NCI-H526 treated with DMSO at 0.1 percent for 48 hours (cell line): ENCODE results near the gene ISM1.
"Not testable (repeated sequence)": the region's sequence is repeated elsewhere in the genome, so short reads cannot be mapped to it uniquely, and the experiment has no call there.

ENCODE experiments used
- DNase-seq: peaks from one replicate; lab custom pipeline; 2025; lab: John Stamatoyannopoulos, UW

The ISM1 gene

DNA sequence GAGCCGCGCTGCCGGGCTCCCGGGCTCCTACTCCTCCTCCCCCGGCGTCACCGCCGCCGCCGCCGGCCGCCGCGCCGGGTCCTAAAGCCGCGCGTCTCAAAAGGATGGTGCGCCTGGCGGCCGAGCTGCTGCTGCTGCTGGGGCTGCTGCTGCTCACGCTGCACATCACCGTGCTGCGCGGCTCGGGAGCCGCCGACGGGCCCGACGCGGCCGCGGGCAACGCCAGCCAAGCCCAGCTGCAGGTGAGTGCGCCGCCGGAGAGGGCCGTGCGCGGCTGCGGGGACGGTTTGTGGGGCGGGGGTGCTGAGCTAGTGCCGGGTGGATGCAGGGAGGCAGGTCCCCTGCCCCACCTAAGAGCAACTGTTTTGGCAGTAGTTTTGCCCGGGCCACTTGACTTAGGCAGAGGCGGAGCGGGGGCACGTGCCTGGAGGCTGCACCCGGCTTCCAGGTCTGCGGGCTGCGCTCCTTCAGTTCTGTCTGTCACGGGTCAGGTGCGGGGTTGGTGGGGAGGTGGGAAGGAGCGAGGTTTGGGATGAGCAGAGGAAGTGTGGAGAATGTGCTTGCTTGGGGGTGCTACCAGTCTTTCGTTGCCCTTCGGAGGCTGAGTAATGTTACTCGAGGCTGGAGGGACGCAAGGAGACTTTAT lies 722 bp downstream of the ISM1 start:
- DNase-seq, result peak; percentile 71

DNA sequence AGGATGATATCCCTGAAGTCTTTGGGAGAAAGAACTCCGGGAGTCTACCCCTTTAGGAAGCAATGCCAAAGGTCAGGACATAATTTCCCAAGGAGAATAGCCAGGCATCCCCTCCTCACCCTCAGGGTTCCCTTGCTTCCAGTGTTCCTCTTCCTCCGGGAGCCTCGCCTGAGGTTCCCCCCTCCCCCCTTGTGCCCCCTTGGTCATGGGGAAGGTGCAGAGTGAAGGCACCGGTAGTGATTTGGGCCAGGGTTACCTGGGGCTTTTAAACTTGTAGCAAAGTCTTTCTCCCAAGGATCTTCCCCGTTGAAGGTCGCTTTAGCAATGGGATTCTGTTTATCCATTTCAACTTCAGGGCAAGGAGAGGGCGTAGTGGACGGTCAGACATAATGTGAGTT lies 1.2 kb downstream of the ISM1 start:
- no peak for DNase-seq

DNA sequence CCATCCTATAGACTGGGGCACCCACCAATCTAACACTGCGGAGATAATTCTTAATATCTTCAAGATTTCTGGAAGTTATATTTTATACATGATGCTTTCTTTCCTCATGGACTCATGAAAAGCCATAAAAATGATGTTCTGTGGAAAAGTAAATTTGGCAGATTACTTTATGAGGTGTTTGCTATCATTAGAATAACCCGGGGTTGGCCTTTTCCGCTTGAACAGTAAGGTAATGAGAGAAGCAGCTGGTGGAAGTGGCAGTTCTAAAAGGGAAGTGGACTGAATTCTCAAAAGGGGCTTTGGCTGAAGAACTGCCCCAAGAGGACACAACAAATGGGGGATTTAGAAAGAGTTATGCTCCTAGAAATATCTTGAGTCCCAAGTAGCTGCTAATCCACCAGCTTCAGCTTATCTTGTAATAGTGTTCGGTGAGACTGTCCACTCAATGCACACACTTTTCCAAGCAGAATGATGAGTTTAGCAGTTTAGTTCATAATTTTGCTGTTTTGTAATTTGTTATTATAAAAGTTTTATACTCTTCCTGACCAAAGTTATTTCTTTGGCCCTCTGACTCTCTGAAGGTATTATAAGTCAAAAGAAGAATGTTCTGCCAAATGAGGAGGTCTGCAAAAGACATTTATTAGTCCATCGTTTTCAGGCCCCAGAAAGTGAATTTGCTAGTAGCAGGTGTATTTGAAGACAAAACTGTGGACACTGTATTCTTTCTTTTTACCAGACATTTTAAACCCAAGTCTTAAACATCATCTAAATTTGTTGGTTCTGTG lies 2.9 kb downstream of the ISM1 start:
- DNase-seq, result peak; percentile 8

DNA sequence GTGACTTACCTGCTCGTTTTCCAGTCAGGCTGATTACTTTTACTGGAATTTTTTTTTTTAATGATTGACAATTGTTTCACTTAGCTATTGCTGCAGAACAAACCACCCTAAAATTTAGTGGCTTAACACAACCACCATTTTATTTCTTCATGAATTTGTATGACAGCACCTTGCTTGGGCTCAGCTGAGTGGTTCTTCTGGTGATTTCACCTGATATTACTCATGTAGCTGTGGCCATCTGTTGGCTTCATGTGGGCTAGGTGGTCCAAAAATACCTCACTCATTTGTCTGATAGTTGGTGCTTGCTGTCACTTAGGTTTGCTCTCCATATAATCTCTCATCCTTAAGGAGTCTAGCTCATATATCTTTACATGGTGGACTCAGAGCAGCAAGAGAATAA lies 5.3 kb downstream of the ISM1 start:
- DNase-seq, result no peak

DNA sequence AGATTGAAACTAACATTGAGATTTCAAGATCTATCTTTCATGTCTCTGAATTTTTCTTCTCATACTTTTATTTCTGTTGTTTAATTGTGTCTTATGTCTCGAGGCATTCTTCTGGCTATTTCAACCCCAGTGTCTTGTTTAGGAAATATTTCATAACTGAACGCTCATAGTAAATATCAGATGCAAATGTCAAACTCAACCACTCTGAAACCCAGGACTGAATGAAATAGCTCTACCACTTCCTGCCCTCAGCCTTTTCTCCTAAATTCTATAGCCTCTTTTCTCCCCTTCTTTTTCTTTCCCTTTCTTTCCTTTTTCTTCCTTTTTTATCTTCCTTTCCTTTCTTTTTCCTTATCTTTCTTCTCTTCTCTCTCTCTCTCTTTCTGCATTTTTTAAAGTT lies 7.7 kb downstream of the ISM1 start:
- DNase-seq, result no peak

DNA sequence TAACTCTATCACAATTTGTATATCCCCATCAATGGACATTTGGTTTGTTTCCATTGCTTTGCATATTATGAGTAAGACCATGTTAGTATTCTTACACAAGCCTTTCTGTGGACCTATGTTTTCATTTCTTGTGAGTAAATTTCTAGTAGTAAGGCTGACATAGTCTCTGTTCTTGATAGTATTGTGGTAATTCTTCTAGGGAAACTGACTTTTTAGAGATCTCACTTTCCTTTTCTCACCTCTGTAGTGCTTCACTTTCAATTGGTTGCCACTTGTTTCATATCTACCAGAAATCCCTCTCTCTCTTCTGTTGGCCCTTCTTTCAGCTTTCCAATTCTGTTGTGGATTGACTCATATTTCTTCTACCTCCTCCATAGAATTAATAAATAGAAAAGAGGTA lies 8.5 kb downstream of the ISM1 start:
- DNase-seq, result no peak

DNA sequence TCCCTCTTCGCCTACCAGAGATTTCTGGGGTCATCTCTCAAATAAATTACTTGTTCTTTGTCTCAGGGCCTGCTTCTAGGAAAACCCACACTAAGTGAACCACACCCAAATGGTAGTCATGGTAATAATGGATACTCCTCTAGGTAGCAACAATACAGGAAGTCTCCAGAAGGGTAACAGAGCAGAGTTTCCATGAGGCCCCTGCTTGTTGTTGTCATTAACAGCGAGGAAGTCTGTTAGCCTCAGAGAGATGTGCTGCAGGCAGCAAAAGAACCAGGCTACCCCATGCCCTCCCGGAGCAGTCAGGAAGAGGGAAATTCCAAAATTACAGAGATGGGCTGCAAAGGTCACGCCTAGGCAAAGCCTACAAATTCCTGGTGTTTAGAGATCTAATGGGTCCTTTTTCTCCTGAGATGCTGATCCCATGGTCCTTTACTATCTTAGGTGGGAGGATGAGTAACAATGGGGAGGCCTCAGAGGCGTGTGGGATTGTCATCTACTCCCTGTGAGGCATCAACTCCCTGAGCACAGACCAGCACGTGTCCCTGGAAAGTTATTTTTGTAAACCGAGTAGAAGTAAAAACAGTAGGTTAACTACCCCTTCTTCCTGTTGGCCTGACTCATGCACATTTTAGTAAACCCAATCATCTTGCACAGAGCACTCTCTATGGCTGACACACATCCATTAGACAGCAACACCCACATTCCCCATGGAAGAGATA lies 10.1 kb downstream of the ISM1 start:
- DNase-seq, result no peak

DNA sequence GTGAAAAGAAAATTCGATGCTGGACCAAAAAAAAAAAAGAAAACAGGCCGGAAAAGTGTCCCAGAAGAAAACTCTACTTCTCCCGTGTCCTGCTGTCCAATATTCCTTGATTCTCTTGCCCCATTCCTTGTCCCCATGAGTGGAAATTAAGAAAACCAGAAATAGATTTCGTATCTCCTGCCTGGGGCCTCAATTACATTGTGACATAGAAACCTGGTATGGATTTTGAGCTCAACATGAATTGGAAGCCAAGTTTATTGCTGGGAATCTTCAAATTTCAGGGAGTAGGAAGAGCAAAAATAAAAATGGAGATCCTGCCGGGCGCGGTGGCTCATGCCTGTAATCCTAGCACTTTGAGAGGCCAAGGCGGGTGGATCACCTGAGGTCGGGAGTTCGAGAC lies 11.9 kb downstream of the ISM1 start:
- DNase-seq, result no peak

DNA sequence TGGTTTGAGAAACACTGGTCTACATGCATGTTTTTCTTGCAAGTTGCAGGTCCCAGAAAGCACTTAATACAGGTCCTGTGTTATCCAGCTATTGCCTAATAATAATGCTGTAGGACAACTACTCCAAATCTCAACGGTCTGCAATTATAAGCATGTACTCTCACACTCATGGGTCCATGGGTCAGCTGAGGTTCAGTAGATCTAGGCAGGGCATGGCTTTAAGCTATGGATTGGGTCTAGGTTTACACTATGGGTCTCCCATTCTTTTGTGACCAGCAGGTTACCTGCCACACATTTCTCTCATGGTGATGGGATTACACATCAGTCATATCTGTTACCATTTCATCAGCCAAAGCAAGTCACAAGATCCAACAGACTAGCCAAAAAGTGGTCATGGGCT lies 13.9 kb downstream of the ISM1 start:
- no peak for DNase-seq

DNA sequence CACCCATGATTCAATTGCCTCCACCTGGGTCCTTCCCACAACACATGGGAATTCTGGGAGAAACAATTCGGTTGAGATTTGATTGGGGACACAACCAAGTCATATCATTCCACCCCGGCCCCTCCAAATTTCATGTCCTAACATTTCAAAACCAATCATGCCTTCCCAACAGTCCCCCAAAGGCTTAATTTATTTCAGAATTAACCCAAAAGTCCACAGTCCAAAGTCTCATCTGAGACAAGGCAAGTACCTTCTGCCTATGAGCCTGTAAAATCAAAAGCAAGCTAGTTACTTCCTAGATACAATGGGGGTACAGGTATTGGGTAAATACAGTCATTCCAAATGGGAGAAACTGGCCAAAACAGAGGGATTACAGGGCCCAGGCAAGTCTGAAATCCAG lies 15.3 kb downstream of the ISM1 start:
- DNase-seq, result not testable (repeated sequence)

DNA sequence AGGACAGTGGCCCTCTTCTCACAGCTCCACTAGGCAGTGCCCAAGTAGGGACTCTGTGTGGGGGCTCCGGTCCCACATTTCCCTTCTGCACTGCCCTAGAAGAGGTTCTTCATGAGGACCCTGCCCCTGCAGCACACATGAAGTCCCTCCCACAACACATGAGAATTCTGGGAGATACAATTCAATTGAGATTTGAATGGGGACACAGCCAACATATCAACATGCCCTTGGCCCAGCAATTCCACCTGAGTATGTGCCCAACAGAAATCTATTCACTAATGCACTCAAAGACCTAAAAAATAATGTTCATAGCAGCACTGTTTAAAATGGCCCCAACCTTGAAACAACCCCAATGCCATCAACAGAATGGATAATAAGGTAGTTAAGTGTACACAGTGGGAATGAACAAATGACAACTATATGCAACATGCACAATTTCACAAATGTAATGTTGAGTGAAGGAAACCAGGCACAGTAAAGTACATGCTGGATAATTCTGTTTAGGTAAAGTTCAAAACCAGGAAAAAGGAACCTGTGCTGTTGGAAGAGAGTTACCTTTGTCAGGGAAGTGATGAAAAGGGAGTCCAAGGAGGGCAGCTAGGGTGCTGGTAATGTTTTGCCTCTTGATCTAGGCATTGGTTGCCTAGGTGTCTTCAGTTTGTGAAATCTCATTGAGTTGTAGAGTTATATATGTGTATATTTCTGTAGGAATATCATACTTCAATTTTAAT lies 16.1 kb downstream of the ISM1 start:
- no peak for DNase-seq

DNA sequence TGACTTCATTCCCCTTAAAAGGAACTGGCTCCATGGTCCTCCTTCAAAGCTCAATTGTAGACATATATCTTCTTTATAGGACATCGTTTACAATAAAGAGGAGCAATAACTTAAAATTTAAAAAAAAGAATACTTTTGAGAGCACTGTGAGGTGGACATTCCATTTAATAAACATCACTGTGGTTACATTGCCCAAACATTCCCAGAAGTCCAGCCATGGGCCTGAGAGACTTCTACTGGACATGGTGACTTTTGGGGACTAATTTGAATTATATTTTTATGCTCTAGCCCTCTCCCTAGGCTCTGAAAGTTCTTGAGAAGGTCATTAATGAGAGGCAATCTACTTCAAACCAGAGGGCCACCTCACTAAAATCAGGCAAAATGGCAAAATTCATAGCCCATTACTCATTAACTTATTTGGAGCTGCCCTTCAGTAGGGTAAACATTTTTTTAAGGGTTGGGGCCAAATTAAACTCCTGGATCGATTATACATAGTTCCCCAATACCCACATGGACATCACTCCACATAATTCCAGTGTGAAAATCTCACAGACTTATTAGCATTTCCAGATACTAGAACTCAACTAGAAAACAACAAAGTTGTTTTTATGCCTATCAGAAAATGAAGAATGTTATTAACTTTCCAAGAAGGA lies 17.1 kb downstream of the ISM1 start:
- DNase-seq, result no peak

DNA sequence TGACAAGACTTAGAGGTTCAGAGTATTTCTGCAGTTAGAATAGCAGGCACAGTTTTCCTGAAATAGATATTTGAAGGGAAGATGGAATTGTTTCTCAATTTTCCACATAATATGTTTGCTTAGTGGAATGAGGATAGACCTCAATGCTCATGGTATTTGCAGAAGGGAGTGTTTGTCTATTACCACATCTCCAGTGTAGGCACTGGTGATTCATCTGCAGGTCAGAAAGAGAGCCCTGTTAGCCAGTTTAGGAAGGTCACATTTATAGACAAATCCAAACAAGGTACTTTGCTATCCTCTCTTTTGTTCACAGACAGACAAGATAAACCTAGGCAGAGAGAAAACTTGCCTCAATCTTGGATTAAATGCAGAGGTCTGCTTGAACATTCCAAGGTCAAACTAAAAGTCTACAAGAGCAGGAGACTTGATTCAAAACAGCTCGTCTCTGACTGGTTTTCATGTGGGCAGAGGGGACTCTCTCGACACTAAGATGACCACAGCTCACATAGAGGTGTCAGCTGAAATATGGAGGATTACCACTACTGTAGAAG lies 22.8 kb downstream of the ISM1 start:
- DNase-seq, result no peak

DNA sequence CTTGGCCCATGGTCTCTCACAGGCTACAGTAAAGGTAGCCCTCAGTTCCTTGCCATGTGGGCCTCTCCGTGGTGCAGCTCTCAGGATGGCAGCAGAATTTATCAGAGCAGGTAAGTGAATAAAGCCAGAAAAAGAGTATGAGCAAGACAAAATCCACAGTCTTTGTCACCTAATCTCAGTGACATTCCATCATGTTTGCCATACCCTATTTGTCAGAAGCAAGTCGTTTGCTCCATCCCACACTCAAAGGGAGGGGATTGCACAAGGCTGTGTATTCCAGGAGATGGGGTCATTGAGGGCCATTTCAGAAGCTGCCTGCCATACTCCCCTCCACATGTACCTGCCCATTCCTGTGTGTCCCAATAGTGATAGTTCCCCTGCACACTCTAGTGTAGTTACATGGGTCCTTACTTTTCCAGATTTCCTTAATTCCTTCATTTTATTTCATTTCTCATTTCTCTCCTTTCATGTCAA lies 24.2 kb downstream of the ISM1 start:
- no peak for DNase-seq

DNA sequence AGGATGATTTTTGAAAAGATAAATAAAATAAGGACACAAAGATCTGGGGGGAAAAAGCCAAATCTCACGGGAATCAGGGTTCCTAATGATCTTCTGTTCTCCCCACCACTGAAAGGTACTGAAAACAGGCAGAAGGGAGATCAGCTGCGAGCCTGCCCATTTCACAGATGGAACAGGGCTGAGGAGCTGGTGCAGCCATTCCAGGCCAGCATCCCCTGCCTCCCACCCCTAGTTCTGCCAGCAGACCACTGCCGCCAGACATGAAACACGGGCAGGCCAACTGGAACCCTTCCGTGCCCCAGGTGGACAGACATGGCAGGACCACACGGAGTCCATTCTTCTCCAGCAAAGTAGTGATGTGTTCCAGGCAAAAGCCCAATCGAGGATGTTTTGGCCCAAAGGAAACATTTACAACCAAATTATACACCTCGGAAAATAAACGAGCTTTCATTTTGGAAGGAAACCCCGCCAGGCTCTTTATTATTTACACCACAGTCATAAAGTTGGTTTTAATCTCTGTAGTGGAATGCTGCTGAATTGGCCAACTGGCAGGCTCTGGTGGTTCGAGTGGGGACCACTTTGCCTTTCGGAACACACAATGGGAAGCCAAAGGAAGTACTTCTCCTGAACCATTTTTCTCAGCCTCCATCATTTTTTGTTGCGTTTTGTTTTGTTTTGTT lies 28.2 kb downstream of the ISM1 start:
- no peak for DNase-seq

DNA sequence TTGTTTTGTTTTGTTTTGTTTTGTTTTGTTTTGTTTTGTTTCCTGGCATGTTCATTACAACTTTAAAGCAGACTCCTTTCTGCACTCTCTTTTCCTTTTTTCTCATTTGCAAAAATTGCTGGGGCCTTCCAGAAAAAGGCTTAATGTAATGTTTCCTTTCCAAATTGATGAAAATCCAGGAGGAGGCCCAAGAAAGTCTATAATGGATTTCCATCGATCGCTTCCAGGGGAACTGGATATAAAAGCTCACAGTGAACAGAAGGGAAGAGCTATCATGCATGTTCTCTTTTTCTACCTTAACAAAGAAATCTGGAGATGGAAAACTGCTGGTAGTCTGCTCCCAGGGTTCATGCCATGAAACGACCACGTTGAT lies 28.7 kb downstream of the ISM1 start:
- no peak for DNase-seq

DNA sequence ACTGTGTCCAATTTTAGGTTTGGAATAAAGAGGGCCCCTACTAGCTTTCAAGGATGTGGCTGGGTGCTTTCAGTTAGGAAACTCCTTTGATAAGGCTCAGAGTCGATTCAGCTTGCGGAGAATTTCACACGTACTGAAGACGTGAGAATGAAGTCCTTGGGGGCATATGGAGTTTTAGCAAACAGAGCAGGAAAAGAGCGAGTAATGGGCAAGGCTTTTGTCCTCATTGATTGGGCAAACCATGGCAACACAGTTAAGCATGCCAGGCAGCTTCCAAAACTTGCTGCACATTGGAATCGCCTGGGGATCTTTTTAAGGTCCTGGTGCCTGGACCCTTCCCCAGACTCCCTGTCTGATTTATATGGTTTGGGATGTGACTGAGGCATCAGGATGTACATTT lies 29.2 kb downstream of the ISM1 start:
- DNase-seq, result no peak

DNA sequence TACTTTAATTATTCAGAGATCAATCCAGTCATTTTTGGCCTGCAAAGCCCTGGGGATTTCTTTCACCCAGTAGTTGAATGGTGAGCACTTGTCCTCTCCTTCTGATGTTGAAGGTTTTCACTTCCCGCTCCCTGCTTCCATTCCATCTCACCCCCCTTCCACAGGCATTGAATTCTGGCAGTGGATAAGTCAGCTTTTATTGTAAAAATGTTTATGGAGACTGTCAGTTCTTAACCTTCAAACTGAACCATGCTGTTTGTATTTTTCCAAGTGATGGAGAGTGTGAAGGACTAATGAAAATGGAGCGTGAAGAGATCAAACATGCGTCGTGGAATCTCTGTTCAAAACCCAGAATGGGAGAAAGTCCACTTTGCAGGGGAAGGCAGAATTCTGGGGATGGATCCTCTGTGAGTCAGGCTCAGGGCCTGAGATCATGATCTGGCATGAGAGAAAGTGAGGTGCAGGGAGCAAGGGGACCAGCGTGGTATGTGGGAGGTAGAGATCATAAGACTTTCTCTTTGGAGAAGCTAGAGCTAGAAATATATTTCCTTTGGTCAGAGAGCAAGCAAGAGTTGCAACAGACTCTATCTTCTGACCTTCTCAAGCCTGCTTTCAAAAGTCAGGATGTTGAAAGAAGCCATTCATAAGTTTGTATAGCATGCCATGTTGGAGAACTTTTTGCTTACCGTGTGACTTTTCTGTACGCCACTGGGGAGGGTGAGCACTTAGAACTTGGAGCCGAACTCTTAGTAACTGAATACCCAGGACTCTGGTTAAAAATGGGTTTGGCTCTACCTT lies 30.2 kb downstream of the ISM1 start:
- DNase-seq, result no peak

DNA sequence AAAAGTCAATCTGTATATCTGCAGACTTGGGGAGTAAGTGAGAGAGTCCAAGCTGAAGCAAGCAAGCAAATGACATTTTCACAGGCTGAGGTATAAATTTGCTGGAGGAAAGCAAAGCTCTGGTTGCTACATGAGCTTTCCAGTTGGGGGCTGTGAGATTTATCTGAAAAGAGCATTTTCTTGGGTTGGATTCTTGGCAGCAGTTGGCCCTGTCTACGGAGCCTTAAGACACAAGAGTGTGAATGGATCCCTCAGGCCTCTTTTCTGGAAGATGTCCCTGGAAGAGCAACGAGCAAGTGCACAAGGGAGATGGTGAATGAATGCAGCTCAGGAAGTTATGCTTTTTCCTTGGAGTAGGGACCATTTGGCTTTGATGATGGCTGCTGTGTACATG lies 30.8 kb downstream of the ISM1 start:
- DNase-seq, result no peak

DNA sequence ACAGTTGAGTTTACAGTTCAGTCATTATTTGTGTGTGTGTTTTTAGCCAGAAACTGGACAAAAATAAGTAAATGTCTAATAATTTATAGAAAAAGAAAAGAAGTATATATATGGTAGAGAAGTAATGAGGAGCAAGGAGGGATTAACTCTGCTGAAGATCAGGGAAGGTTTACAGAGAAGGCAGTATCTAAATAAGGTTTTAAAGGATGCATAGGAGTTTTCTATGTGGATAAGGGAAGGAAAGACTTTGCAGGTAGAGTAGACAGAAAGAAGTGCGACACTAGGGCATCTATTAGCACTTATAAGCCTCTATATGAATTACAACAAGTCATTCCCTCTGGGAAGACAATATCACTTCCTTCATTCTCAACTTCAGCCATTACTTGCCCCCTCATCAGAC lies 34.3 kb downstream of the ISM1 start:
- no peak for DNase-seq
